SU-DHL-6 (cell line): ENCODE results near the gene PRB4.

ENCODE experiments used
- CTCF ChIP-seq: fragments of 200-600 bp; sonication (generic); IDR thresholded peaks from one replicate; pipeline ENCODE4 v1.5.1; 2017; ENCODE audit warnings: antibody characterized with exemption, mild to moderate bottlenecking, low read length, moderate library complexity; ENCODE audit not compliant: insufficient read depth, poor library complexity, severe bottlenecking
- EZH2phosphoT487 ChIP-seq: fragments of 200-600 bp; sonication (generic), shearing (Covaris generic); conservative IDR thresholded peaks from 2 replicates; pipeline ENCODE4 v1.6.1; 2018; ENCODE audit warnings: mild to moderate bottlenecking, antibody characterized with exemption, low read length, moderate library complexity, mixed read lengths

DNA sequence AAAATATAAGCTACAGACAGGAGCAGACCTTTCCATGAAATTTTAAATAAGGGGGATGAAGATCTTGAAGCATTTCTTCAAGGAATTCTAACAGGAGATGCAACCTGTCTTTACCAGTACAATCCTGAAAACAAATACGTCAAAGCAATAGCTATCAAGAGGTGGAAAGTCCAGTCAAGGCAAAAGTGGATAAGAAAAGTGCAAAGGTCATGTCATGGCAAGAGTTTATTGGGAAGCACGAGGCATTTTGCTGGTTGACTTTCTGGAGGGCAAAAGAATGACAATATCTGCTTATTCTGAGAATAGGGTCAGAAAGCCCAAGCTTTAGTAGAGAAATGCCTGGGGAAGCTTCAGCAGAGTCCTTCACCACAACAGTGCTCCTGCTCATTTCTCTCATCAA is 34.3 kb upstream of the PRB4 start:
- no peak for TF ChIP-seq CTCF
- no peak for TF ChIP-seq EZH2phosphoT487
